Measurements from ENCODE around the gene CLMP.
A peak's percentile ranks its signal among the peaks of the same experiment; 100 is the strongest.
"Not testable (repeated sequence)": the region's sequence is repeated elsewhere in the genome, so short reads cannot be mapped to it uniquely, and the experiment has no call there.

Gene CLMP

GRCh38 chr11:123062158-123062891 is 132.7 kb downstream of the CLMP start:
- Histone ChIP-seq H3K4me3 (replicated peaks; ENCODE audit: low read depth, low read length) (peak overlapping the region; percentile 89), H3K27me3 (replicated peaks; ENCODE audit: control insufficient read depth, insufficient read depth, low read length) (no peaks in the 10 kb centered on the region), H3K36me3 (ENCODE audit: control insufficient read depth, insufficient read depth, low read length) (peaks cover 19% of the 10 kb centered on the region)
- peak; percentile 100 for DNase-seq (ENCODE audit: extremely low read depth, insufficient read length)
- no peak for TF ChIP-seq CTCF (IDR thresholded peaks at IDR 0.05; ENCODE audit: insufficient read depth, low read length, poor library complexity, severe bottlenecking)

GRCh38 chr11:123061403-123062157 is 133.5 kb downstream of the CLMP start, which contains the start of gene HSPA8:
HSPA8 (minus strand) TSS chr11:123062136; CDS start chr11:123061324, 812 bp downstream.
- no peak for TF ChIP-seq CTCF (IDR thresholded peaks at IDR 0.05; ENCODE audit: insufficient read depth, low read length, poor library complexity, severe bottlenecking)
- DNase-seq (ENCODE audit: extremely low read depth, insufficient read length): no peak
- H3K36me3 ChIP-seq (ENCODE audit: control insufficient read depth, insufficient read depth, low read length): peaks cover 26% of the 10 kb centered on the region
- peak within 1 kb of the TSS; percentile 89 for H3K4me3 ChIP-seq (replicated peaks; ENCODE audit: low read depth, low read length)
- no peaks in the 10 kb centered on the region for H3K27me3 ChIP-seq (replicated peaks; ENCODE audit: control insufficient read depth, insufficient read depth, low read length)

- TF ChIP-seq CTCF (IDR thresholded peaks at IDR 0.05; ENCODE audit: insufficient read depth, low read length, poor library complexity, severe bottlenecking): no peak
- Histone ChIP-seq H3K27me3 (replicated peaks; ENCODE audit: control insufficient read depth, insufficient read depth, low read length) (no peaks in the 10 kb centered on the region), H3K4me3 (replicated peaks; ENCODE audit: low read depth, low read length) (peak overlapping the region; percentile 74), H3K36me3 (ENCODE audit: control insufficient read depth, insufficient read depth, low read length) (peaks cover 31% of the 10 kb centered on the region)
- DNase-seq (ENCODE audit: extremely low read depth, insufficient read length): no peak
Measured at GRCh38 chr11:123060277-123061000, 134.6 kb downstream of the CLMP start.

- Histone ChIP-seq H3K4me3 (replicated peaks; ENCODE audit: low read depth, low read length) (peak overlapping the region; percentile 74), H3K36me3 (ENCODE audit: control insufficient read depth, insufficient read depth, low read length) (peaks cover 31% of the 10 kb centered on the region)
- not testable (repeated sequence) for DNase-seq (ENCODE audit: extremely low read depth, insufficient read length); H3K27me3 ChIP-seq (replicated peaks; ENCODE audit: control insufficient read depth, insufficient read depth, low read length)
Measured at GRCh38 chr11:123059041-123059920, 135.8 kb downstream of the CLMP start.

- H3K36me3 ChIP-seq (ENCODE audit: control insufficient read depth, insufficient read depth, low read length): peaks cover 31% of the 10 kb centered on the region
- H3K4me3 ChIP-seq (replicated peaks; ENCODE audit: low read depth, low read length): no peak overlapping the region; the same call in 1 of the 2 replicates
- TF ChIP-seq CTCF (IDR thresholded peaks at IDR 0.05; ENCODE audit: insufficient read depth, low read length, poor library complexity, severe bottlenecking): no peak
Measured at GRCh38 chr11:123057661-123058305, 137.3 kb downstream of the CLMP start.

More at GRCh38 chr11:123057661-123058305, 137.3 kb downstream of the CLMP start:
- no peak for DNase-seq (ENCODE audit: extremely low read depth, insufficient read length)
- no peaks in the 10 kb centered on the region for H3K27me3 ChIP-seq (replicated peaks; ENCODE audit: control insufficient read depth, insufficient read depth, low read length)

Data from GM06990 (cell line).